OCI-LY3 (cell line): ENCODE measurements around the gene IFNA13.

Experiments
- H2AFZ ChIP-seq: fragments of 200-600, 300-600 bp; shearing (Covaris generic); 2 replicates; pipeline ENCODE4 v1.6.0; 2014; ENCODE audit warnings: antibody characterized with exemption, low read depth, low read length
- H3K27ac ChIP-seq: fragments of 200-600, 300-600 bp; sonication (generic); 2 replicates; pipeline ENCODE4 v1.5.1; 2014; ENCODE audit warnings: mild to moderate bottlenecking, low read length, moderate library complexity, mixed read lengths
- H3K27me3 ChIP-seq: fragments of 200-600, 300-600 bp; sonication (generic); 2 replicates; pipeline ENCODE4 v1.6.1; 2014; ENCODE audit warnings: low read depth, low read length, mixed read lengths
- H3K36me3 ChIP-seq: fragments of 200-600, 300-600 bp; sonication (generic); replicated peaks from 2 replicates; pipeline ENCODE3; 2014; ENCODE audit warnings: low read depth, low read length, mixed read lengths
- H3K4me1 ChIP-seq: fragments of 300-600, 200-600 bp; sonication (generic); 2 replicates; pipeline ENCODE4 v1.6.1; 2014; ENCODE audit warnings: low read length, mixed read lengths
- H3K4me2 ChIP-seq: fragments of 200-600, 300-600 bp; sonication (generic); 2 replicates; pipeline ENCODE4 v1.6.1; 2014; ENCODE audit warnings: low read length, mixed read lengths
- H3K4me3 ChIP-seq: fragments of 300-600, 200-600 bp; sonication (generic); 2 replicates; pipeline ENCODE4 v1.5.1; 2014; ENCODE audit warnings: antibody characterized with exemption, mild to moderate bottlenecking, low read length, moderate library complexity
- H3K79me2 ChIP-seq: fragments of 300-600, 200-600 bp; shearing (Covaris generic); 2 replicates; pipeline ENCODE4 v1.6.1; 2014; ENCODE audit warnings: mild to moderate bottlenecking, low read length, mixed read lengths
- H3K9ac ChIP-seq: fragments of 300-600, 200-600 bp; shearing (Covaris generic); 2 replicates; pipeline ENCODE4 v1.6.0; 2014; ENCODE audit warnings: mild to moderate bottlenecking, low read length, moderate library complexity
- H3K9me3 ChIP-seq: fragments of 200-600, 300-600 bp; shearing (Covaris generic); 2 replicates; pipeline ENCODE4 v1.6.1; 2014; ENCODE audit warnings: low read length, mixed read lengths; ENCODE audit not compliant: insufficient read depth
- H4K20me1 ChIP-seq: fragments of 200-600, 300-600 bp; sonication (generic); 2 replicates; pipeline ENCODE4 v1.6.1; 2016; ENCODE audit warnings: low read length, mixed read lengths; ENCODE audit not compliant: insufficient read depth
- EZH2phosphoT487 ChIP-seq: fragments of 200-600 bp; shearing (Covaris generic); IDR thresholded peaks from 2 replicates; pipeline ENCODE4 v1.6.1; 2018; ENCODE audit warnings: antibody characterized with exemption, mixed run types, low read depth
- TF ChIP-seq, protein P1 (sequence below): fragments of 200-600, 300-600 bp; sonication (generic); IDR thresholded peaks from 2 replicates; pipeline ENCODE4 v1.5.1; 2014; ENCODE audit warnings: antibody characterized with exemption, low read length, low read depth

The IFNA13 gene

DNA sequence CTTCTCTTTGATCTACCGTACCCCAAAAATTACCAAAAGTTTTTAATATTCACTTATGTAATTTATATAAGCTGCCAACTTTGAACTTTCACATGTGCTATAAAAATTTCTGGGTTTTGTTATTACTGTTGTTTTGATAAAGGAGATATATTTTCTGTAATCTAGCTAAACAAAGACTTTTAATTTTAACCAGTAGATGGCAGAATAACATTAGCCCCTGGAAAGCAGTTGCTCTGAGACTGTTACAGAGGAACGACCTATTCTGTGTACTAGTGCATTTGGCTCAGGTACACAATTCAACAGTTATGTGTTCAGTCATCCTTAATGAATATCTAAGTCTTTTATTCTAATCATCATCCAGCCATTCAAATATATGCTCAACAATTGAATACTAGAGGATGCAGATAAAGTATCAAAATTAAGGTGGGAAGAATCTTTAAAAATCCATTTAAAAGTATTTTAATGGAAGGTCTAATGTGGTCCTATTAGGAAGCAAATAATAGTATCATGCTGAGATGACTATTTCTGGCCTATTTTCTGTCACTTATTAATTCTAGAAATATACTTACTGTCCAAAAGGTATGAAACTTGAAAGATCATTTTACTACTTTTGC lies 41.2 kb downstream of the IFNA13 start:
- no peak overlapping the region for H3K4me2 ChIP-seq
- peaks cover 68% of the 10 kb centered on the region for H4K20me1 ChIP-seq
- H3K9me3 ChIP-seq, result no peaks in the 10 kb centered on the region
- peaks cover 11% of the 10 kb centered on the region for H3K36me3 ChIP-seq
- H3K4me3 ChIP-seq, result no peak overlapping the region
- no peak overlapping the region for H2AFZ ChIP-seq
- H3K4me1 ChIP-seq, result no peaks in the 10 kb centered on the region
- TF ChIP-seq, protein P1, sequence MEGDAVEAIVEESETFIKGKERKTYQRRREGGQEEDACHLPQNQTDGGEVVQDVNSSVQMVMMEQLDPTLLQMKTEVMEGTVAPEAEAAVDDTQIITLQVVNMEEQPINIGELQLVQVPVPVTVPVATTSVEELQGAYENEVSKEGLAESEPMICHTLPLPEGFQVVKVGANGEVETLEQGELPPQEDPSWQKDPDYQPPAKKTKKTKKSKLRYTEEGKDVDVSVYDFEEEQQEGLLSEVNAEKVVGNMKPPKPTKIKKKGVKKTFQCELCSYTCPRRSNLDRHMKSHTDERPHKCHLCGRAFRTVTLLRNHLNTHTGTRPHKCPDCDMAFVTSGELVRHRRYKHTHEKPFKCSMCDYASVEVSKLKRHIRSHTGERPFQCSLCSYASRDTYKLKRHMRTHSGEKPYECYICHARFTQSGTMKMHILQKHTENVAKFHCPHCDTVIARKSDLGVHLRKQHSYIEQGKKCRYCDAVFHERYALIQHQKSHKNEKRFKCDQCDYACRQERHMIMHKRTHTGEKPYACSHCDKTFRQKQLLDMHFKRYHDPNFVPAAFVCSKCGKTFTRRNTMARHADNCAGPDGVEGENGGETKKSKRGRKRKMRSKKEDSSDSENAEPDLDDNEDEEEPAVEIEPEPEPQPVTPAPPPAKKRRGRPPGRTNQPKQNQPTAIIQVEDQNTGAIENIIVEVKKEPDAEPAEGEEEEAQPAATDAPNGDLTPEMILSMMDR, result peak; percentile 82
- TF ChIP-seq EZH2phosphoT487, result no peak
- peaks cover 6% of the 10 kb centered on the region; the same call in 1 of the 2 replicates for H3K79me2 ChIP-seq
- H3K9ac ChIP-seq, result no peak overlapping the region
- no peak overlapping the region for H3K27ac ChIP-seq
- no peaks in the 10 kb centered on the region for H3K27me3 ChIP-seq

DNA sequence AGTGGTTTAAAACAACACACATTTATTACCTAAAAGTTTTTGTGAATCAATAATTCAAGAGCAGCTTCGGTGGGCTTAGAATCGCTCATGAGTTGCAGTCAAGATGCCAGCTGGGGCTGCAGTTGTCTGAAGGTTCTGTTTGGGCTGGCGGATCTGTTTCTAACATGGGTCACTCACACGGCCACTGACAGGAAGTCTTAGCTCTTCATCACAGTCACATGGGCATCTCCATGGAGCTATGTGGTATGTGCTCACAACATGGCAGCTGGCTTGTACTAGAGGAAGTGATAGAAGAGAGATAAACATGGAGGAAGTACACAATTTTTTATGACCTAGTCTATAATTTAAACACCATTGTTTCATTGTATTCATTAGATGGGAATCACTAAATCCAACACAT lies 43.8 kb downstream of the IFNA13 start:
- H3K36me3 ChIP-seq, result peaks cover 11% of the 10 kb centered on the region
- no peak overlapping the region for H3K4me2 ChIP-seq
- H3K9me3 ChIP-seq, result no peaks in the 10 kb centered on the region
- no peak overlapping the region for H3K9ac ChIP-seq
- H3K27me3 ChIP-seq, result no peaks in the 10 kb centered on the region
- no peaks in the 10 kb centered on the region for H3K4me1 ChIP-seq
- peaks cover 45% of the 10 kb centered on the region for H4K20me1 ChIP-seq
- no peak overlapping the region for H3K4me3 ChIP-seq
- H3K27ac ChIP-seq, result no peak overlapping the region
- peaks cover 3% of the 10 kb centered on the region; the same call in 1 of the 2 replicates for H3K79me2 ChIP-seq
- H2AFZ ChIP-seq, result no peak overlapping the region
- TF ChIP-seq EZH2phosphoT487, result no peak
- TF ChIP-seq, protein P1, result no peak

DNA sequence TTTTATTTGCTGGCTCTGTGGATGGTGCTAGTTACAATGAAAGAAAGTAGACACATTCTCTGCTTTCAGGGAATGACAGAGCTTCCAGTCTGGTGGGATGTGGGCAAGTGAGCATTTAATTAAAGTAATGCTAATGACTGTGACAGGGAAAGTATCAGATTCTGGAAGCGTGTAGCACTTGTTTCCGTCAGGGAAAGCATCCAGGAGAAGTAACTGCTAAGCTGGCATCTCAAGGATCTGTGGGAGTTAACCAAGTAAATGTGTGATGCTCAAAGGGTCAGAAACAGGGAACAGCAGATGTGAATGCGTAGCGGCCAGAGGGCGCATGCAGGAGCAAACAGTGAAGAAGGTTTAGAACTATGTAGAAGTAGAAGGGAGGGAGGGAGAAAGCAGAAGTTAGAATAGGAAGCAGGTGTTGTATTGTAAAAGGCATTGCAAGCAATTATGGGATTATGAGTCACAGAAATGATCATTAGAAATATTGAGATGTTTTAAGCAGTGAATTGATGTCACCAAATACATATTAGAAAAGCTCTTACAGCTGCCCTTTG lies 44.9 kb downstream of the IFNA13 start:
- TF ChIP-seq, protein P1, result no peak
- TF ChIP-seq EZH2phosphoT487, result no peak

DNA sequence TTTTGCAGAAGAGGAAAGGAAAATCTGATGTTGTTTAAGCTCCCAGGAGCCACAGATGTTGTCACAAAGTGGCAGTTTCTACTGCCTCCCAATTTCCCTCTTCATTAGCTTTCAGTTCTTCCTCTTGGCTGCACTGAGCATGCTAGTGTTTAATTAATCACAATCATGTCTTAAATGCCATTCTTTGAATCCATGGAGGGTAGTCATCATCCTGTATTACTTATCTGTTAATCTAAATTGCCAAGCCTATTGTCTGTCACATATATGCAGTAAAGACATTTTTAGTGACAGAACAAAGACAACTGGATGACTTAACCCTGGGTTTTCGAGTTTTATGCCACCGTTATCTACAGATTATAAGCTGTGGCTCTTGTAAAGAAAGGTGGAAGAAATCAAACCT lies 47.4 kb downstream of the IFNA13 start:
- TF ChIP-seq EZH2phosphoT487, result no peak
- TF ChIP-seq, protein P1, result no peak
- Histone ChIP-seq H3K27me3 (peaks cover 23% of the 10 kb centered on the region), H3K27ac (no peak overlapping the region), H3K4me3 (no peak overlapping the region), H3K36me3 (peaks cover 11% of the 10 kb centered on the region), H3K4me2 (no peak overlapping the region), H2AFZ (no peak overlapping the region), H3K9ac (no peak overlapping the region), H3K79me2 (no peaks in the 10 kb centered on the region), H3K9me3 (no peaks in the 10 kb centered on the region), H4K20me1 (peaks cover 13% of the 10 kb centered on the region), H3K4me1 (no peaks in the 10 kb centered on the region)

More for the DNA sequence above, 44.9 kb downstream of the IFNA13 start:
- Histone ChIP-seq H3K27ac (no peak overlapping the region), H3K4me3 (no peak overlapping the region), H3K36me3 (peaks cover 11% of the 10 kb centered on the region), H3K4me1 (no peaks in the 10 kb centered on the region), H3K4me2 (no peak overlapping the region), H4K20me1 (peaks cover 34% of the 10 kb centered on the region), H3K9ac (no peak overlapping the region), H3K79me2 (no peaks in the 10 kb centered on the region; the same call in 1 of the 2 replicates), H3K27me3 (peaks cover under 1% of the 10 kb centered on the region), H3K9me3 (no peaks in the 10 kb centered on the region), H2AFZ (no peak overlapping the region)
